Heart left ventricle (tissue), 13 donors: Measurements from ENCODE around the gene DLX2.

Source experiments
- POLR2A ChIP-seq, 2 donors: fragments of 450-650 bp; IDR thresholded peaks; one replicate each; pipeline ENCODE4 v1.6.1; 2017; ENCODE audit warnings: antibody characterized with exemption in 2 of 2, mild to moderate bottlenecking in 2 of 2, moderate library complexity in 2 of 2
- TF ChIP-seq, protein P1 (sequence below), 12 donors: fragments of 200-600 bp; sonication (generic) in 4 of 12; IDR thresholded peaks; one replicate each; pipeline versions ENCODE4 v1.5.0 to v1.8.0; 2018 to 2022; ENCODE audit warnings: antibody characterized with exemption in 12 of 12, mild to moderate bottlenecking in 5 of 12
- donor health status: ischemic (EF 13 %, LVEDD 7.1; RV severe dilation, severe dysfunction).
- donor health status: DM: no; HTN: yes; CAD: no.
- donor health status: DM: no; HTN: no; CAD: no.
- donor health status: ischemic (EF 25% LVEDD 6.9; RV normal size, moderate dysfunction).
- donor health status: ischemic (EF 25% LVEDD 5.7; RV mildly dilated, moderate dysfunction).
- donor health status: ischemic (EF 35%, LVEDD 5.7; RV mildly dilated, moderate dysfunction).
- donor health status: nonischemic (EF 11% LVEDD 7.7; RV severe dilation, severe dysfunction).
- donor health status: DM: yes; HTN: yes; CAD: no.
- donor health status: PGD.
- donor health status: ischemic (EF 29% LVEDD 5.4; RV normal size, mild dysfunction).
- donor health status: nonischemic (EF 23%, LVEDD 6.1; RV moderate dilation, normal function).

DNA sequence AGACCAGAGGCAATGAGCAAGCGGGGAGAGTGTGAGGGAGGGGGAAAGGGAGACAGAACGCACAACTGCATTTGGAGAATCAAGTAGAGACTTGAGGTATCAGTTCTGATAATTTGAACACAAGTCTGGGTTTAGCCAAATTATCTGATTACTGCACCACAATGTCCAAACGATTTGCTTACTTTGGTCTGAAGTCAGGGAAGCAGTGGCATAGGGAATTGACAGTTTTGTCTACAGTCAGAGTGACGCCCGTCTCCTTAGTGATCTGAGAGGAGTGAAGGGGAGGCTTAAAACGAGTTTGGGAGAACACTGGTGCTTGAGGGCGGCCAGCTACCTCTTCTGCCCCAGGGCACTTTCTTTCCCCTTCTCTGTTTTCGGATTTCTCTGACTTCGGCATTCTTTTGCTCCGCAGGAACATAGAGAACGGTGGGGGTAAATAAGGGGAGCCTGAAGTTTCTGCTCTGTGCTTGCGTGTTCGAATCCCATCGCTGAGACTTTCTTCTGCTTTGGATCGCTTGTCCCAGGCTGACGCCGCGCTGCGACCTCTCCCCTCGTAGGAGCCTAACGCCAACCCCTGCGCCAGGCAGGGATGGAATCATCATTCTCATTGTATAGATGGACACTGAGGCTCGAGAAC, 2.9 kb upstream of the DLX2 start:
- TF ChIP-seq, protein P1, sequence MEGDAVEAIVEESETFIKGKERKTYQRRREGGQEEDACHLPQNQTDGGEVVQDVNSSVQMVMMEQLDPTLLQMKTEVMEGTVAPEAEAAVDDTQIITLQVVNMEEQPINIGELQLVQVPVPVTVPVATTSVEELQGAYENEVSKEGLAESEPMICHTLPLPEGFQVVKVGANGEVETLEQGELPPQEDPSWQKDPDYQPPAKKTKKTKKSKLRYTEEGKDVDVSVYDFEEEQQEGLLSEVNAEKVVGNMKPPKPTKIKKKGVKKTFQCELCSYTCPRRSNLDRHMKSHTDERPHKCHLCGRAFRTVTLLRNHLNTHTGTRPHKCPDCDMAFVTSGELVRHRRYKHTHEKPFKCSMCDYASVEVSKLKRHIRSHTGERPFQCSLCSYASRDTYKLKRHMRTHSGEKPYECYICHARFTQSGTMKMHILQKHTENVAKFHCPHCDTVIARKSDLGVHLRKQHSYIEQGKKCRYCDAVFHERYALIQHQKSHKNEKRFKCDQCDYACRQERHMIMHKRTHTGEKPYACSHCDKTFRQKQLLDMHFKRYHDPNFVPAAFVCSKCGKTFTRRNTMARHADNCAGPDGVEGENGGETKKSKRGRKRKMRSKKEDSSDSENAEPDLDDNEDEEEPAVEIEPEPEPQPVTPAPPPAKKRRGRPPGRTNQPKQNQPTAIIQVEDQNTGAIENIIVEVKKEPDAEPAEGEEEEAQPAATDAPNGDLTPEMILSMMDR (IDR thresholded peaks at IDR 0.05), result no peak
- TF ChIP-seq POLR2A (IDR thresholded peaks at IDR 0.05), result no peak
